ENCODE data around the gene TGFBR3. TPM values are rescaled to one million over a fixed set of nuclear protein-coding genes. Genes with fewer than 3 reads are reported as not detected.

The TGFBR3 gene
- total and polyA plus RNA-seq, 9 donors, result 92.4 to 442 (median 165) TPM

DNA sequence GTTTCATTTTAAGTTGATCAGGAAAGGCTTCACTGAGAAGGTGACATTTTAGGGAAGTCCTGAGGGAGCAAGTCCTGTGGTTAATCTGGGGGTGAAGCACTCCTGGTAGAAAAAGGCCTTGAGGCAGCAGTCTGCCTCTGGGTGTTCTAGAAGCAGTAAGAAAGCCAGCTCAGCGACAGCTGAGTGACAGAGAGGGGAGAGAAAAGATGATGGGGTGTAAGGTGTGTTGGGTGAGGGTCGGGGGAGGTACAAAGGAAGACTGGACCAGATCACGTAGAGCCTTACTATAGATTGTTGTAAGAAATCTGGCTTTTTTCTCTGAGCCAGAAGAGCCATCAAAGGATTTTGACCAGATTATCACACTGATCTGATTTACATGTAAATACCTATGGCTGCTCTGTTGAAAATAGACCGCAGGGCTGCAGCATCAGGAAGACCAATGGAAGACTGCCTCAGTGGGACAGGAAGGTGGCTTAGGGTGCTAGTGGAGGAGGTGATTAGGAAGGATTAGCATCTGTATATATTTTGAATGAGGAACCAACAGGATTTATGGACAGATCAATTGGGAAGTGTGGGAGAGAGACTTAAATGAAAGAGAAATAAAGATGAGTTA, 254.1 kb downstream of the TGFBR3 start:
- intact Hi-C loops (cut with DNase I), result no loop called here
- TF ChIP-seq POLR2A (IDR thresholded peaks at IDR 0.05), result no peak
- no peak for TF ChIP-seq EP300 (IDR thresholded peaks at IDR 0.05)
- TF ChIP-seq, protein P1, sequence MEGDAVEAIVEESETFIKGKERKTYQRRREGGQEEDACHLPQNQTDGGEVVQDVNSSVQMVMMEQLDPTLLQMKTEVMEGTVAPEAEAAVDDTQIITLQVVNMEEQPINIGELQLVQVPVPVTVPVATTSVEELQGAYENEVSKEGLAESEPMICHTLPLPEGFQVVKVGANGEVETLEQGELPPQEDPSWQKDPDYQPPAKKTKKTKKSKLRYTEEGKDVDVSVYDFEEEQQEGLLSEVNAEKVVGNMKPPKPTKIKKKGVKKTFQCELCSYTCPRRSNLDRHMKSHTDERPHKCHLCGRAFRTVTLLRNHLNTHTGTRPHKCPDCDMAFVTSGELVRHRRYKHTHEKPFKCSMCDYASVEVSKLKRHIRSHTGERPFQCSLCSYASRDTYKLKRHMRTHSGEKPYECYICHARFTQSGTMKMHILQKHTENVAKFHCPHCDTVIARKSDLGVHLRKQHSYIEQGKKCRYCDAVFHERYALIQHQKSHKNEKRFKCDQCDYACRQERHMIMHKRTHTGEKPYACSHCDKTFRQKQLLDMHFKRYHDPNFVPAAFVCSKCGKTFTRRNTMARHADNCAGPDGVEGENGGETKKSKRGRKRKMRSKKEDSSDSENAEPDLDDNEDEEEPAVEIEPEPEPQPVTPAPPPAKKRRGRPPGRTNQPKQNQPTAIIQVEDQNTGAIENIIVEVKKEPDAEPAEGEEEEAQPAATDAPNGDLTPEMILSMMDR (IDR thresholded peaks at IDR 0.05), result no peak
- Histone ChIP-seq H3K9me3 (no peaks in the 10 kb centered on the region), H3K36me3 (no peaks in the 10 kb centered on the region), H3K27ac (no peak overlapping the region), H3K27me3 (no peaks in the 10 kb centered on the region), H3K4me1 (ENCODE audit: insufficient read depth) (no peaks in the 10 kb centered on the region), H3K4me3 (no peak overlapping the region)
- WGBS, 3 donors, result 90 to 97% (median 94%) methylated on average over 4 of the region's 4 CpGs
- no peak for DNase-seq

DNA sequence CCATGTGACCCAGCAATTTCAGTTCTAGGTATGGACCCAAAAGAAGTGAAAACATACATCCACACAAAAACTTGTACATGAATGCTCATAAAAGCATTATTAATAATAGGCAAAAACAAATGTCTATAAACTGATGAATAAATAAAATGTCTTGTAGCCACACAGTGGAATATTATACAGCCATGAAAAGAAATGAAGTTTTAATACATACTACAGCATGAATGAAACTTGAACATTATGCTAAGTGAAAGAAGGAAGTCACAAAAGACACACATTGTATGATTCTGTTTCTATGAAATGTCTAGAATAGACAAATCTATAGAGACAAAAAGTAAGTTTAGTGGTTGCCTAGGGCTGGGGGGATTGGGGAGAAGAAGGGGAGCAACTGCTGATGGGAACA, 255.1 kb downstream of the TGFBR3 start:
- Histone ChIP-seq H3K4me3 (no peak overlapping the region), H3K9me3 (no peaks in the 10 kb centered on the region), H3K27ac (no peak overlapping the region), H3K36me3 (no peaks in the 10 kb centered on the region), H3K27me3 (no peaks in the 10 kb centered on the region), H3K4me1 (ENCODE audit: insufficient read depth) (no peaks in the 10 kb centered on the region)
- no peak for DNase-seq
- intact Hi-C loops (cut with DNase I), result no loop called here
- no peak for TF ChIP-seq EP300 (IDR thresholded peaks at IDR 0.05)
- TF ChIP-seq, protein P1 (IDR thresholded peaks at IDR 0.05), result no peak
- no peak for TF ChIP-seq POLR2A (IDR thresholded peaks at IDR 0.05)

Small RNA genes within 50 kb of the gene (small RNA-seq; reads per million reads assigned to genes)
- gene RN7SL653P, result not detected

Other genes with a start within 250 kb of the TGFBR3 start
- not detected for gene BRDT, start 63.2 kb upstream of the TGFBR3 start, total RNA-seq
- under 1 TPM in 1 of 2 donors, not detected in 1; 0.17 TPM for gene BRDT, start 63.2 kb upstream of the TGFBR3 start, polyA plus RNA-seq
- gene EPHX4, start 143.8 kb upstream of the TGFBR3 start, total RNA-seq, result under 1 TPM in 5 of 7 donors, not detected in 2; 0.18 to 0.46 (median 0.24) TPM
- under 1 TPM; 0.35 to 0.83 TPM for gene EPHX4, start 143.8 kb upstream of the TGFBR3 start, polyA plus RNA-seq
- gene SETSIP, start 189.3 kb upstream of the TGFBR3 start, total RNA-seq, result not detected
- gene SETSIP, start 189.3 kb upstream of the TGFBR3 start, polyA plus RNA-seq, result not detected
- gene BTBD8, start 194.2 kb upstream of the TGFBR3 start, total RNA-seq, result 1 to 10 TPM; 2.0 to 7.7 (median 6.6) TPM
- gene BTBD8, start 194.2 kb upstream of the TGFBR3 start, polyA plus RNA-seq, result 1 to 10 TPM; 2.5 to 3.1 TPM